IMR-90 (cell line): ENCODE data around the gene ZNF555. TPM values are rescaled to one million over a fixed set of nuclear protein-coding genes. Genes with fewer than 3 reads are reported as not detected.

ENCODE experiments used
- ATAC-seq: fragments of 200-7000 bp; cut with Tn5 transposase; 2 replicates; pipeline ENCODE4 v1.9.1; 2020; ENCODE audit warnings: low read depth, mild to moderate bottlenecking, moderate library complexity
- BruUV-seq: library from RNA; stranded (reverse); fragments of 400-500 nt; replicated peaks from 2 replicates; lab custom pipeline; 2021; lab: Mats Ljungman, UMichigan
- CTCF ChIA-PET: fragments of 300-600 bp; formaldehyde crosslinking; extraction: SDS; loops from one replicate; lab custom pipeline; 2021; ENCODE audit warnings: antibody characterized with exemption; lab: Yijun Ruan, JAX
- POLR2A ChIA-PET: fragments of 300-600 bp; sonication (Branson Sonifier 250); formaldehyde crosslinking; loops from one replicate; lab custom pipeline; 2022; ENCODE audit warnings: antibody characterized with exemption; ENCODE audit not compliant: unreplicated experiment; lab: Charles Lee
- DNase-seq: peaks from one replicate; pipeline ENCODE4 v3.0.0; 2013
- H2AFZ ChIP-seq: replicated peaks from 2 replicates; pipeline ENCODE3; 2013; ENCODE audit warnings: low read length, mild to moderate bottlenecking; ENCODE audit not compliant: poor library complexity
- H2AK5ac ChIP-seq: 2 replicates; pipeline ENCODE4 v1.6.1; 2013; ENCODE audit warnings: low read depth, low read length, inconsistent platforms
- H2AK9ac ChIP-seq: replicated peaks from 2 replicates; pipeline ENCODE3; 2013; ENCODE audit warnings: mild to moderate bottlenecking, low read depth, low read length, moderate library complexity; ENCODE audit not compliant: poor library complexity
- H2BK120ac ChIP-seq: 2 replicates; pipeline ENCODE4 v1.6.1; 2013; ENCODE audit warnings: low read depth, low read length, inconsistent platforms
- H2BK15ac ChIP-seq: 3 replicates; pipeline ENCODE4 v1.6.1; 2013; ENCODE audit warnings: low read depth, low read length, inconsistent platforms
- H2BK20ac ChIP-seq: 2 replicates; pipeline ENCODE4 v1.6.1; 2013; ENCODE audit warnings: low read depth, mild to moderate bottlenecking, inconsistent platforms, low read length, moderate library complexity
- H2BK5ac ChIP-seq: 2 replicates; pipeline ENCODE4 v1.6.1; 2013; ENCODE audit warnings: mild to moderate bottlenecking, low read depth, low read length, inconsistent platforms; ENCODE audit not compliant: poor library complexity, severe bottlenecking
- H3K14ac ChIP-seq: replicated peaks from 2 replicates; pipeline ENCODE4 v1.6.1; 2013; ENCODE audit warnings: low read depth, low read length, inconsistent platforms
- H3K18ac ChIP-seq: 2 replicates; pipeline ENCODE4 v1.6.1; 2013; ENCODE audit warnings: low read depth, low read length, control low read depth
- H3K23ac ChIP-seq: 2 replicates; pipeline ENCODE4 v1.6.1; 2013; ENCODE audit warnings: low read depth, low read length, inconsistent platforms
- H3K27ac ChIP-seq: 2 replicates; pipeline ENCODE4 v1.5.1; 2013; ENCODE audit warnings: mild to moderate bottlenecking, control low read depth, low read length; ENCODE audit not compliant: insufficient read depth
- H3K27me3 ChIP-seq: 2 replicates; pipeline ENCODE4 v1.6.1; 2013; ENCODE audit warnings: low read length; ENCODE audit not compliant: control insufficient read depth, insufficient read depth
- H3K36me3 ChIP-seq: 2 replicates; pipeline ENCODE4 v1.6.1; 2013; ENCODE audit warnings: low read length, mixed read lengths; ENCODE audit not compliant: control insufficient read depth, insufficient read depth
- H3K4ac ChIP-seq: 2 replicates; pipeline ENCODE4 v1.6.1; 2013; ENCODE audit warnings: low read depth, low read length, inconsistent platforms
- H3K4me1 ChIP-seq: 2 replicates; pipeline ENCODE4 v1.6.1; 2013; ENCODE audit warnings: low read length, mixed read lengths; ENCODE audit not compliant: control insufficient read depth, insufficient read depth
- H3K4me2 ChIP-seq: 2 replicates; pipeline ENCODE4 v1.6.1; 2013; ENCODE audit warnings: low read depth, mild to moderate bottlenecking, control low read depth, low read length, moderate library complexity
- H3K4me3 ChIP-seq: 2 replicates; pipeline ENCODE4 v1.5.1; 2013; ENCODE audit warnings: low read depth, mild to moderate bottlenecking, control low read depth, low read length, moderate library complexity; ENCODE audit not compliant: insufficient read depth
- H3K56ac ChIP-seq: 2 replicates; pipeline ENCODE4 v1.6.1; 2013; ENCODE audit warnings: low read length, inconsistent platforms; ENCODE audit not compliant: insufficient read depth; ENCODE audit errors: extremely low read depth
- H3K79me1 ChIP-seq, 2 experiments: 2 replicates each; pipeline ENCODE4 v1.6.1; 2013; ENCODE audit warnings: low read length in 2 of 2, inconsistent platforms in 1 of 2, low read depth in 1 of 2
- H3K9ac ChIP-seq: 2 replicates; pipeline ENCODE4 v1.6.1; 2013; ENCODE audit warnings: low read depth, low read length, control low read depth
- H3K9me1 ChIP-seq: 2 replicates; pipeline ENCODE4 v1.6.1; 2013; ENCODE audit warnings: low read length, inconsistent platforms; ENCODE audit not compliant: insufficient read depth
- H3K9me3 ChIP-seq: 2 replicates; pipeline ENCODE4 v1.6.1; 2013; ENCODE audit warnings: low read length; ENCODE audit not compliant: control insufficient read depth, insufficient read depth
- H4K20me1 ChIP-seq: 2 replicates; pipeline ENCODE4 v1.6.1; 2013; ENCODE audit warnings: low read length, inconsistent platforms; ENCODE audit not compliant: insufficient read depth
- H4K5ac ChIP-seq: 2 replicates; pipeline ENCODE4 v1.6.1; 2013; ENCODE audit warnings: mild to moderate bottlenecking, low read depth, low read length, control low read depth
- H4K8ac ChIP-seq, 2 experiments: 2 replicates each; pipeline ENCODE4 v1.6.1; 2013; ENCODE audit warnings: low read depth in 2 of 2, low read length in 2 of 2, control low read depth in 1 of 2, inconsistent platforms in 1 of 2
- H4K91ac ChIP-seq: 2 replicates; pipeline ENCODE4 v1.6.1; 2013; ENCODE audit warnings: low read depth, low read length, inconsistent platforms; ENCODE audit not compliant: insufficient read depth
- BHLHE40 ChIP-seq: fragments of 150-350 bp; IDR thresholded peaks from 2 replicates; pipeline ENCODE4 v1.6.1; 2016; ENCODE audit warnings: mild to moderate bottlenecking, low read depth, low read length
- CEBPB ChIP-seq: IDR thresholded peaks from 2 replicates; pipeline ENCODE4 v1.6.1; 2012; ENCODE audit warnings: low read depth, low read length, improper control_type of control experiment
- CHD1 ChIP-seq: IDR thresholded peaks from 2 replicates; pipeline ENCODE4 v1.6.1; 2012; ENCODE audit warnings: low read depth, low read length, improper control_type of control experiment
- FOS ChIP-seq: fragments of 150-350 bp; IDR thresholded peaks from 2 replicates; pipeline ENCODE4 v1.6.1; 2016; ENCODE audit warnings: low read depth, low read length
- MAFK ChIP-seq: IDR thresholded peaks from 2 replicates; pipeline ENCODE4 v1.6.1; 2012; ENCODE audit warnings: low read depth, low read length, improper control_type of control experiment
- MAZ ChIP-seq: IDR thresholded peaks from 2 replicates; pipeline ENCODE4 v1.6.1; 2012; ENCODE audit warnings: low read depth, mild to moderate bottlenecking, low read length, improper control_type of control experiment, moderate library complexity, borderline replicate concordance
- MXI1 ChIP-seq: IDR thresholded peaks from 2 replicates; pipeline ENCODE4 v1.6.1; 2012; ENCODE audit warnings: low read depth, mild to moderate bottlenecking, low read length, moderate library complexity, borderline replicate concordance
- NFE2L2 ChIP-seq: fragments of 150-350 bp; IDR thresholded peaks from 2 replicates; pipeline ENCODE4 v1.6.1; 2016; ENCODE audit warnings: low read depth, mild to moderate bottlenecking, low read length
- POLR2A ChIP-seq: IDR thresholded peaks from 2 replicates; pipeline ENCODE4 v1.6.1; 2012; ENCODE audit warnings: mild to moderate bottlenecking, low read depth, low read length
- RAD21 ChIP-seq: IDR thresholded peaks from 2 replicates; pipeline ENCODE4 v1.6.1; 2012; ENCODE audit warnings: low read length, improper control_type of control experiment
- RCOR1 ChIP-seq: IDR thresholded peaks from 2 replicates; pipeline ENCODE4 v1.6.1; 2012; ENCODE audit warnings: mild to moderate bottlenecking, low read length, improper control_type of control experiment; ENCODE audit not compliant: insufficient replicate concordance
- RFX5 ChIP-seq: IDR thresholded peaks from 2 replicates; pipeline ENCODE4 v1.8.0; 2012; ENCODE audit warnings: low read depth, mild to moderate bottlenecking, low read length, moderate library complexity
- WGBS, 2 experiments: methylation state at CpG; one replicate each; pipeline versions ENCODE4 v1.1.5 to v1.1.7; 2013; ENCODE audit warnings: missing lambda C conversion rate in 2 of 2; ENCODE audit not compliant: insufficient read length in 1 of 2; ENCODE audit errors: extremely low coverage in 2 of 2; 5-methylcytosine and 5-hydroxymethylcytosine counted together
- dilution Hi-C: fragments of 300-500 bp; cut with HindIII; formaldehyde crosslinking; loops from one replicate; pipeline ENCODE4 v1.14.3; 2018; ENCODE audit warnings: low sequenced_read_pairs; ENCODE audit not compliant: unreplicated experiment
- in situ Hi-C: fragments of 300-500 bp; cut with MboI; formaldehyde crosslinking; loops from 3 replicates; pipeline ENCODE4 v1.14.3; 2019; ENCODE audit warnings: low sequenced_read_pairs, inconsistent platforms, mixed read lengths
- intact Hi-C: fragments of 100-400 bp; cut with micrococcal nuclease; formaldehyde crosslinking; loops from 2 replicates; pipeline ENCODE4 v1.10.0; 2022
- polyA plus RNA-seq, 3 experiments: library from polyadenylated mRNA; depleted of rRNA; stranded (reverse); fragments of >200 nt; gene quantifications; 2 replicates each; pipeline ENCODE4 v1.2.3, GENCODE V29; 2012; ENCODE audit warnings: low replicate concordance in 1 of 3
- total RNA-seq: library from RNA; depleted of rRNA; stranded (reverse); fragments of >200 nt; gene quantifications from 2 replicates; pipeline ENCODE4 v1.2.3, GENCODE V29; 2012
- TF ChIP-seq, protein P1 (sequence below): conservative IDR thresholded peaks from 2 replicates; pipeline ENCODE4 v1.5.1; 2012; ENCODE audit warnings: mild to moderate bottlenecking, low read depth, low read length, improper control_type of control experiment
- TF ChIP-seq, protein P2 (sequence below): fragments of 150-350 bp; IDR thresholded peaks from 2 replicates; pipeline ENCODE4 v1.6.1; 2016; ENCODE audit warnings: low read depth, mild to moderate bottlenecking, low read length, moderate library complexity, borderline replicate concordance

The ZNF555 gene
- total and polyA plus RNA-seq, 2 of the 4 experiments (the other 2 are of a cell fraction): 2.8 to 9.7 TPM

DNA sequence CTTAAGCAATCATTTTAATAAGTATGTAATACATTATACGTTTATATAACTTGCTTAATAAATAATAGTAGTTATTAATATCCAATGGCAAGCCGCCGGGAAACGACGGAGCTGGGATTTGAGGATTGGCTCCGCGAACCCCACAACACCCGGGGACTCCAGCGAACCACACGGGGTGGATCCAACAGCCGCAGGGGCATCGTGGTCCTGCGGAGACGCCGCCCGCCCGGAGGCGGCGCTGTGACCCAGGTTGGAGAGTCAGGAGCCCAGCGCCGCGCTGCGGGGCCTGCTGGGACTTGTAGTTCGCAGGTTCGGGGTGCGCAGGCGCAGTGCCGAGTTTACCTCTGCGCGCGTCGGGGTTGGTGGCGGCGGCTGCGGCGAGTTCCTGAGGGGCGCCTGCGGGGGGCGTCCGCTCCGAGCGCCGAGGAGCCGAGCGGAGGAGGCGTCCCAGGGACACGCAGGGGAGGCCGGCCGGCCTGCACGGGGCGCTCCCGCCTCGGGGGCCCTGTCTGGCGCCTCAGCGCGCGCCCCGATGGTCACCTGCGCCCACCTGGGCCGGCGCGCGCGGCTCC lies 21.6 kb upstream of the ZNF555 start, which contains the start of gene ZNF554 (continued):
- TF ChIP-seq CEBPB: no peak
- no peak for TF ChIP-seq MXI1

DNA sequence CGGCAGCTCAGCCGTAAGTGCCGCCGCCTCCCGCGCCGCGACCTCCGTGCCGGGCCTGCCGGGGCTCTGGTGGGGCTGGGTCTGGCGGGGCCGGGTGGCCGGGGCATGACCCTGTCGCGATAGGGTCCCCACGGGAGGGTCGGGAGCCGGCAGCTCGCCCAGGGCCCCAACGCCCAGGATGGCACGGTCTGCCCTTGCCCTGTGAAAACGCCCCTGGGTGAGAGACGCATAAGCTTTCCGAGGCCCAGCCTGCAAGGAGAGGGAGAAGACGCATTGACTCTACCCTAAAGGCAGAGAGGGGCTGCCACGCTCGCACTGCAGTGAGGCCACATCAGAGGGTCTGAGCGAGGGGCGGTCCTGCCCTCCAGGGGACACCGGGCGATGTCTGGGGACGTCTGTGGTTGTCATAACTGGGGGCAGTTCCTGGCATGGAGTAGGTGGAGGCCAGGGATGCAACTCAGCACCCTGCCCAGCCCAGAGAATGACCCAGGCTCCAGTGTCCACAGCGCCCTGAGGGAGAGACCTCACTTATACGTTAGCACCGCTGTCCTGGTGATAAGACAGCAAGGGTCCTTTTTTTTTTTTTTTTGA lies 21.1 kb upstream of the ZNF555 start:
- Histone ChIP-seq H3K9me1 (0 out of 2 replicates have a peak, but pooled peaks cover 4% of the 10 kb centered on the region), H4K91ac (peak overlapping the region; percentile 12; the same call in 1 of the 2 replicates), H2AK5ac (peak overlapping the region; percentile 75), H3K36me3 (peaks cover 8% of the 10 kb centered on the region; the same call in 1 of the 2 replicates), H3K23ac (peak overlapping the region; percentile 64; the same call in 1 of the 2 replicates), H2BK120ac (no peak overlapping the region), H3K79me1 (peaks cover 6 to 11% of the 10 kb centered on the region in 2 experiments; a peak in 2 of 4 replicates), H2AFZ (peak overlapping the region; percentile 97), H2BK5ac (no peak overlapping the region), H2BK15ac (no peak overlapping the region), H3K4me3 (peak overlapping the region; percentile 61), H4K5ac (peak overlapping the region; percentile 1; the same call in 1 of the 2 replicates), H3K27ac (no peak overlapping the region; the same call in 1 of the 2 replicates), H2AK9ac (peak overlapping the region; percentile 97), H3K27me3 (no peaks in the 10 kb centered on the region), H2BK20ac (no peak overlapping the region), H3K4me1 (no peaks in the 10 kb centered on the region; the same call in 1 of the 2 replicates), H4K20me1 (no peaks in the 10 kb centered on the region), H3K4ac (peak overlapping the region; percentile 56), H3K14ac (0 out of 2 replicates have a peak overlapping the region, but pooled peaks have one; percentile 81), H3K9me3 (peaks cover 2% of the 10 kb centered on the region; the same call in 1 of the 2 replicates), H4K8ac (peak overlapping the region; percentile 44 to 73; a peak in 3 of 4 replicates), H3K56ac (no peak overlapping the region), H3K9ac (peak overlapping the region; percentile 77), H3K18ac (no peak overlapping the region), H3K4me2 (peak overlapping the region; percentile 95)
- no peak for DNase-seq
- ChIA-PET CTCF (interaction anchor here (0.6 kb wide), 1 partner anchor 40 kb away, joined by 3 read pairs; no protein-coding TSS in a partner anchor), POLR2A (no interaction called here)
- 6% methylated on average over 16 of the region's 36 CpGs; no CpG with 5 or more reads in 1 of the 2 experiments for WGBS, 2 experiments
- no TSS peak for BruUV-seq
- peak; percentile 31 for ATAC-seq
- intact Hi-C loops: no loop called here
- in situ Hi-C loops: no loop called here
- dilution Hi-C loops: no loop called here
- TF ChIP-seq MAZ (no peak), RCOR1 (no peak), MAFK (no peak), FOS (no peak), CEBPB (no peak), CHD1 (no peak), NFE2L2 (no peak), RFX5 (no peak), POLR2A (no peak), BHLHE40 (no peak), RAD21 (no peak)
- TF ChIP-seq, protein P1, sequence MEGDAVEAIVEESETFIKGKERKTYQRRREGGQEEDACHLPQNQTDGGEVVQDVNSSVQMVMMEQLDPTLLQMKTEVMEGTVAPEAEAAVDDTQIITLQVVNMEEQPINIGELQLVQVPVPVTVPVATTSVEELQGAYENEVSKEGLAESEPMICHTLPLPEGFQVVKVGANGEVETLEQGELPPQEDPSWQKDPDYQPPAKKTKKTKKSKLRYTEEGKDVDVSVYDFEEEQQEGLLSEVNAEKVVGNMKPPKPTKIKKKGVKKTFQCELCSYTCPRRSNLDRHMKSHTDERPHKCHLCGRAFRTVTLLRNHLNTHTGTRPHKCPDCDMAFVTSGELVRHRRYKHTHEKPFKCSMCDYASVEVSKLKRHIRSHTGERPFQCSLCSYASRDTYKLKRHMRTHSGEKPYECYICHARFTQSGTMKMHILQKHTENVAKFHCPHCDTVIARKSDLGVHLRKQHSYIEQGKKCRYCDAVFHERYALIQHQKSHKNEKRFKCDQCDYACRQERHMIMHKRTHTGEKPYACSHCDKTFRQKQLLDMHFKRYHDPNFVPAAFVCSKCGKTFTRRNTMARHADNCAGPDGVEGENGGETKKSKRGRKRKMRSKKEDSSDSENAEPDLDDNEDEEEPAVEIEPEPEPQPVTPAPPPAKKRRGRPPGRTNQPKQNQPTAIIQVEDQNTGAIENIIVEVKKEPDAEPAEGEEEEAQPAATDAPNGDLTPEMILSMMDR: no peak
- TF ChIP-seq, protein P2, sequence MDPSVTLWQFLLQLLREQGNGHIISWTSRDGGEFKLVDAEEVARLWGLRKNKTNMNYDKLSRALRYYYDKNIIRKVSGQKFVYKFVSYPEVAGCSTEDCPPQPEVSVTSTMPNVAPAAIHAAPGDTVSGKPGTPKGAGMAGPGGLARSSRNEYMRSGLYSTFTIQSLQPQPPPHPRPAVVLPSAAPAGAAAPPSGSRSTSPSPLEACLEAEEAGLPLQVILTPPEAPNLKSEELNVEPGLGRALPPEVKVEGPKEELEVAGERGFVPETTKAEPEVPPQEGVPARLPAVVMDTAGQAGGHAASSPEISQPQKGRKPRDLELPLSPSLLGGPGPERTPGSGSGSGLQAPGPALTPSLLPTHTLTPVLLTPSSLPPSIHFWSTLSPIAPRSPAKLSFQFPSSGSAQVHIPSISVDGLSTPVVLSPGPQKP: no peak
